ENCODE results near the gene UGT1A4. TPM values are rescaled to one million over a fixed set of nuclear protein-coding genes. Genes with fewer than 3 reads are reported as not detected.

Gene UGT1A4
- total RNA-seq (not detected), total RNA-seq (0 reads per million in 29 experiments)
- total RNA-seq (2013) = not detected

GRCh38 chr2:233718552-233718951 is at the start of gene UGT1A4:
TSS of gene UGT1A4 (plus strand) at chr2:233718736. CDS start at chr2:233718821, 85 bp downstream.
- ATAC-seq (replicated peaks in 1 of 4) (no peak), DNase-seq (no peak)
- Histone ChIP-seq H3K27ac (ENCODE audit: low read length) (no peak within 1 kb of the TSS), H3K36me3 (ENCODE audit: control insufficient read depth in 2 of 2, extremely low read depth in 1 of 2, insufficient read depth in 1 of 2, low read length in 1 of 2) (no peaks in the 10 kb centered on the region), H3K9me3 (no peaks in the 10 kb centered on the region), H3K4me1 (ENCODE audit: control insufficient read depth in 1 of 2, extremely low read depth in 1 of 2, insufficient read depth in 2 of 2, low read length in 2 of 2) (no peaks in the 10 kb centered on the region), H3K27me3 (replicated peaks in 1 of 2; ENCODE audit: control insufficient read depth in 2 of 2, extremely low read depth in 1 of 2, insufficient read depth in 2 of 2, low read length in 1 of 2) (peaks cover 2 to 18% of the 10 kb centered on the region in 2 experiments), H3K4me3 (ENCODE audit: control insufficient read depth in 1 of 2, extremely low read depth in 1 of 2, low read length in 1 of 2) (no peak within 1 kb of the TSS)
- POLR2A ChIA-PET = no interaction called here
- Mint-ChIP-seq H3K27ac (no peak within 1 kb of the TSS), H3K36me3 (no peaks in the 10 kb centered on the region), H3K4me3 (no peak within 1 kb of the TSS), H3K27me3 (peaks cover 44 to 48% of the 10 kb centered on the region in 2 donors), H3K4me1 (no peaks in the 10 kb centered on the region), H3K9me3 (no peaks in the 10 kb centered on the region)
- CTCF ChIA-PET = no interaction called here
- 81% methylated on average over 7 of the region's 7 CpGs for WGBS (ENCODE audit: insufficient coverage)

GRCh38 chr2:233671290-233672161 is 47.0 kb upstream of the UGT1A4 start, which contains the start of gene UGT1A9:
TSS of gene UGT1A9 (plus strand) at chr2:233671898. CDS start at chr2:233671935, 37 bp downstream.
- Histone ChIP-seq H3K27ac (ENCODE audit: low read length) (no peak within 1 kb of the TSS), H3K9me3 (no peaks in the 10 kb centered on the region), H3K27me3 (replicated peaks in 1 of 2; ENCODE audit: control insufficient read depth in 2 of 2, extremely low read depth in 1 of 2, insufficient read depth in 2 of 2, low read length in 1 of 2) (no peaks in the 10 kb centered on the region), H3K36me3 (ENCODE audit: control insufficient read depth in 2 of 2, extremely low read depth in 1 of 2, insufficient read depth in 1 of 2, low read length in 1 of 2) (no peaks in the 10 kb centered on the region), H3K4me3 (ENCODE audit: control insufficient read depth in 1 of 2, extremely low read depth in 1 of 2, low read length in 1 of 2) (no peak within 1 kb of the TSS), H3K4me1 (ENCODE audit: control insufficient read depth in 1 of 2, extremely low read depth in 1 of 2, insufficient read depth in 2 of 2, low read length in 2 of 2) (no peaks in the 10 kb centered on the region)
- Mint-ChIP-seq H3K36me3 (no peaks in the 10 kb centered on the region), H3K27me3 (peaks cover 30 to 32% of the 10 kb centered on the region in 2 donors), H3K9me3 (peaks cover 0 to 8% (median 5%) of the 10 kb centered on the region in 3 donors), H3K27ac (no peak within 1 kb of the TSS), H3K4me1 (no peaks in the 10 kb centered on the region), H3K4me3 (no peak within 1 kb of the TSS)
- ChIA-PET CTCF (no interaction called here), POLR2A (no interaction called here)
- DNase-seq (no peak), ATAC-seq (replicated peaks in 1 of 4) (no peak)
- WGBS (ENCODE audit: insufficient coverage) = 100% methylated on average over 1 of the region's 5 CpGs

GRCh38 chr2:233672886-233673285 is 45.6 kb upstream of the UGT1A4 start:
- POLR2A ChIA-PET = no interaction called here
- H3K36me3 ChIP-seq (ENCODE audit: control insufficient read depth in 2 of 2, extremely low read depth in 1 of 2, insufficient read depth in 1 of 2, low read length in 1 of 2) = no peaks in the 10 kb centered on the region
- ATAC-seq (replicated peaks in 1 of 4) (no peak), DNase-seq (no peak)
- no peaks in the 10 kb centered on the region for H3K4me1 Mint-ChIP-seq
- peaks cover 0 to 8% (median 5%) of the 10 kb centered on the region in 3 donors for H3K9me3 Mint-ChIP-seq
- H3K27me3 Mint-ChIP-seq = peaks cover 34 to 42% of the 10 kb centered on the region in 2 donors
- no peaks in the 10 kb centered on the region for H3K9me3 ChIP-seq
- WGBS (ENCODE audit: insufficient coverage) = no CpG with 5 or more reads among the region's 3 CpGs
- CTCF ChIA-PET = no interaction called here
- H3K36me3 Mint-ChIP-seq = no peaks in the 10 kb centered on the region
- H3K4me3 ChIP-seq (ENCODE audit: control insufficient read depth in 1 of 2, extremely low read depth in 1 of 2, low read length in 1 of 2) = no peak overlapping the region
- H3K27ac Mint-ChIP-seq = no peak overlapping the region
- H3K4me3 Mint-ChIP-seq = no peak overlapping the region
- H3K27ac ChIP-seq (ENCODE audit: low read length) = no peak overlapping the region
- no peaks in the 10 kb centered on the region for H3K27me3 ChIP-seq (replicated peaks in 1 of 2; ENCODE audit: control insufficient read depth in 2 of 2, extremely low read depth in 1 of 2, insufficient read depth in 2 of 2, low read length in 1 of 2)
- H3K4me1 ChIP-seq (ENCODE audit: control insufficient read depth in 1 of 2, extremely low read depth in 1 of 2, insufficient read depth in 2 of 2, low read length in 2 of 2) = no peaks in the 10 kb centered on the region

GRCh38 chr2:233673896-233674295 is 44.6 kb upstream of the UGT1A4 start:
- Histone ChIP-seq H3K36me3 (ENCODE audit: control insufficient read depth in 2 of 2, extremely low read depth in 1 of 2, insufficient read depth in 1 of 2, low read length in 1 of 2) (no peaks in the 10 kb centered on the region), H3K9me3 (no peaks in the 10 kb centered on the region), H3K27ac (ENCODE audit: low read length) (no peak overlapping the region), H3K4me1 (ENCODE audit: control insufficient read depth in 1 of 2, extremely low read depth in 1 of 2, insufficient read depth in 2 of 2, low read length in 2 of 2) (no peaks in the 10 kb centered on the region), H3K4me3 (ENCODE audit: control insufficient read depth in 1 of 2, extremely low read depth in 1 of 2, low read length in 1 of 2) (no peak overlapping the region), H3K27me3 (replicated peaks in 1 of 2; ENCODE audit: control insufficient read depth in 2 of 2, extremely low read depth in 1 of 2, insufficient read depth in 2 of 2, low read length in 1 of 2) (no peaks in the 10 kb centered on the region)
- Mint-ChIP-seq H3K27ac (no peak overlapping the region), H3K9me3 (peaks cover 0 to under 1% (median 0%) of the 10 kb centered on the region in 3 donors), H3K4me3 (no peak overlapping the region), H3K36me3 (no peaks in the 10 kb centered on the region), H3K4me1 (no peaks in the 10 kb centered on the region), H3K27me3 (peaks cover 31 to 37% of the 10 kb centered on the region in 2 donors)
- CTCF ChIA-PET = no interaction called here
- no peak for ATAC-seq (replicated peaks in 1 of 4)
- POLR2A ChIA-PET = no interaction called here
- DNase-seq = no peak

- Histone ChIP-seq H3K9me3 (no peaks in the 10 kb centered on the region), H3K27me3 (replicated peaks in 1 of 2; ENCODE audit: control insufficient read depth in 2 of 2, extremely low read depth in 1 of 2, insufficient read depth in 2 of 2, low read length in 1 of 2) (no peaks in the 10 kb centered on the region), H3K27ac (ENCODE audit: low read length) (no peak overlapping the region), H3K4me1 (ENCODE audit: control insufficient read depth in 1 of 2, extremely low read depth in 1 of 2, insufficient read depth in 2 of 2, low read length in 2 of 2) (no peaks in the 10 kb centered on the region), H3K4me3 (ENCODE audit: control insufficient read depth in 1 of 2, extremely low read depth in 1 of 2, low read length in 1 of 2) (no peak overlapping the region), H3K36me3 (ENCODE audit: control insufficient read depth in 2 of 2, extremely low read depth in 1 of 2, insufficient read depth in 1 of 2, low read length in 1 of 2) (no peaks in the 10 kb centered on the region)
- Mint-ChIP-seq H3K4me3 (no peak overlapping the region), H3K9me3 (no peaks in the 10 kb centered on the region), H3K36me3 (no peaks in the 10 kb centered on the region), H3K27me3 (peaks cover 32 to 38% of the 10 kb centered on the region in 2 donors), H3K27ac (no peak overlapping the region), H3K4me1 (no peaks in the 10 kb centered on the region)
- DNase-seq (no peak), ATAC-seq (replicated peaks in 1 of 4) (no peak)
- no CpG with 5 or more reads among the region's 1 CpG for WGBS (ENCODE audit: insufficient coverage)
- ChIA-PET POLR2A (no interaction called here), CTCF (no interaction called here)
These were observed 44.2 kb upstream of the UGT1A4 start for GRCh38 chr2:233674314-233674713.

- H3K27me3 ChIP-seq (replicated peaks in 1 of 2; ENCODE audit: control insufficient read depth in 2 of 2, extremely low read depth in 1 of 2, insufficient read depth in 2 of 2, low read length in 1 of 2) = no peaks in the 10 kb centered on the region
- CTCF ChIA-PET = no interaction called here
- ATAC-seq (replicated peaks in 1 of 4) = no peak
These were observed 43.5 kb upstream of the UGT1A4 start for GRCh38 chr2:233674995-233675394.

More at GRCh38 chr2:233674995-233675394, 43.5 kb upstream of the UGT1A4 start:
- Mint-ChIP-seq H3K27me3 (peaks cover 34 to 43% of the 10 kb centered on the region in 2 donors), H3K36me3 (no peaks in the 10 kb centered on the region), H3K9me3 (no peaks in the 10 kb centered on the region), H3K4me3 (no peak overlapping the region), H3K4me1 (no peaks in the 10 kb centered on the region), H3K27ac (no peak overlapping the region)
- DNase-seq = no peak
- H3K9me3 ChIP-seq = no peaks in the 10 kb centered on the region
- no peaks in the 10 kb centered on the region for H3K36me3 ChIP-seq (ENCODE audit: control insufficient read depth in 2 of 2, extremely low read depth in 1 of 2, insufficient read depth in 1 of 2, low read length in 1 of 2)
- POLR2A ChIA-PET = no interaction called here
- WGBS (ENCODE audit: insufficient coverage) = no CpG with 5 or more reads among the region's 4 CpGs
- H3K27ac ChIP-seq (ENCODE audit: low read length) = no peak overlapping the region
- H3K4me1 ChIP-seq (ENCODE audit: control insufficient read depth in 1 of 2, extremely low read depth in 1 of 2, insufficient read depth in 2 of 2, low read length in 2 of 2) = no peaks in the 10 kb centered on the region
- no peak overlapping the region for H3K4me3 ChIP-seq (ENCODE audit: control insufficient read depth in 1 of 2, extremely low read depth in 1 of 2, low read length in 1 of 2)
